NCI-H146 treated with DMSO at 0.1 percent for 48 hours (cell line): ENCODE results near the gene COL23A1.

Experiments
- DNase-seq: peaks from one replicate; lab custom pipeline; 2025; ENCODE audit not compliant: unreplicated experiment; lab: John Stamatoyannopoulos, UW

The COL23A1 gene

GRCh38 chr5:178348356-178349074 lies 241.7 kb downstream of the COL23A1 start:
- DNase-seq = no peak

GRCh38 chr5:178347956-178348355 lies 242.2 kb downstream of the COL23A1 start:
- DNase-seq = no peak

DNA sequence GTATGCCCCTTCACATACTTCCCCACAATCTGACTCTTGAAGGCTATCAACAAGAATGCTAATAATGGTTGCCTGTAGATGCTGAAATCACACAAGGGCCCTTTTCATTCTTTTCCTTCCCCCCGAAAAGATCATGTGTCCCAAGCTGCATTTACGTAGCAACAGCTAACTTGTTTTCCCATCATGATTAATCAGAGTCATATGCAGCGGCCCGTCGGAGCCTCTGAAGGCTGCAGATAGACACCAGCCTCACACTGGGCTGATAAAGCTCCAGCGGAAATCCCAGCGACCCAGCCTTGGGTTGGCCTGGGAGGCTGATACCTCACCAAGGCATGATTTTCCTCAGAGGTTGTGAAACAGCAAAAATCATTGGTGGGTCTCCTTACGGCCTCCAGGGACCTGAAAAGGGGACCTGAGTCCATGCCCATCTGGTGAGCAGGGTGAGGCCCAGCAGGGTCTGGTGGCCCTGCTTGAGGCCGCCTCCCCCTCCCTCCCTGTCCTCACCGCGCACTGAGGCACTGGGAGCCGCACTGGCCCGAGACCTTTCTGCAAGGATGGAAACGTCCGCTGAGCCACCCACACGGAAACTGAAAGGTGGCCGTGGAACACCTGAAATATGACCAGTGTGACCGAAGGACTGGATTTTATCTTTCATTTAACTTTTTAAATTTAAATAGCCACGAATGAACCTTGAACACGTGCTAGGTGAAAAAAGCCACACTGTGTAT lies 243.4 kb downstream of the COL23A1 start:
- DNase-seq = no peak

DNA sequence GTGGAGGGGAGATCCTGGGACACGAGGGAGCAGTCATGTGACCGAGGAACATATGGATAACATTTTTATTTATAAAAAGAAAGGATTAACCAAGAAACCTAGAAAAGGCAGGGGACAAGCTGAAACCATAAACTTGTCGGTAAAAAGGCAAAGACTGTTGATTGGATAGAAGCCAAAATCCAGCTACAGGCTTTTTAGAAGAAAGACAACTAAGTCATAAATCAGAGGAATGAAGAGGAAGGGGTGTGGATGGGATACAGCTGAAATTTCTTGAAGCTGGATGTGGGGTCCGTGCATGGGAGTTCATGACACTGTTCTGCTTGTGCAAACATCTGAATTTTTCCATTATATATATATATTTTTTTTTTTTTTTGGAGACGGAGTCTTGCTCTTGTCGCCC lies 246.9 kb downstream of the COL23A1 start:
- no peak for DNase-seq

- no peak for DNase-seq
Measured at GRCh38 chr5:178341851-178342140, 248.4 kb downstream of the COL23A1 start.

GRCh38 chr5:178341091-178341850 lies 248.9 kb downstream of the COL23A1 start:
- no peak for DNase-seq

GRCh38 chr5:178340637-178341036 lies 249.6 kb downstream of the COL23A1 start:
- no peak for DNase-seq

- no peak for DNase-seq
Measured at GRCh38 chr5:178340187-178340586, 250.0 kb downstream of the COL23A1 start.

GRCh38 chr5:178339272-178339671 lies 250.9 kb downstream of the COL23A1 start:
- no peak for DNase-seq

GRCh38 chr5:178338750-178339144 lies 251.4 kb downstream of the COL23A1 start:
- DNase-seq = no peak

- DNase-seq = no peak
Measured at GRCh38 chr5:178338126-178338749, 252.0 kb downstream of the COL23A1 start.

- no peak for DNase-seq
Measured at GRCh38 chr5:178337334-178337741, 252.9 kb downstream of the COL23A1 start.

- no peak for DNase-seq
Measured at GRCh38 chr5:178336889-178337288, 253.3 kb downstream of the COL23A1 start.

DNA sequence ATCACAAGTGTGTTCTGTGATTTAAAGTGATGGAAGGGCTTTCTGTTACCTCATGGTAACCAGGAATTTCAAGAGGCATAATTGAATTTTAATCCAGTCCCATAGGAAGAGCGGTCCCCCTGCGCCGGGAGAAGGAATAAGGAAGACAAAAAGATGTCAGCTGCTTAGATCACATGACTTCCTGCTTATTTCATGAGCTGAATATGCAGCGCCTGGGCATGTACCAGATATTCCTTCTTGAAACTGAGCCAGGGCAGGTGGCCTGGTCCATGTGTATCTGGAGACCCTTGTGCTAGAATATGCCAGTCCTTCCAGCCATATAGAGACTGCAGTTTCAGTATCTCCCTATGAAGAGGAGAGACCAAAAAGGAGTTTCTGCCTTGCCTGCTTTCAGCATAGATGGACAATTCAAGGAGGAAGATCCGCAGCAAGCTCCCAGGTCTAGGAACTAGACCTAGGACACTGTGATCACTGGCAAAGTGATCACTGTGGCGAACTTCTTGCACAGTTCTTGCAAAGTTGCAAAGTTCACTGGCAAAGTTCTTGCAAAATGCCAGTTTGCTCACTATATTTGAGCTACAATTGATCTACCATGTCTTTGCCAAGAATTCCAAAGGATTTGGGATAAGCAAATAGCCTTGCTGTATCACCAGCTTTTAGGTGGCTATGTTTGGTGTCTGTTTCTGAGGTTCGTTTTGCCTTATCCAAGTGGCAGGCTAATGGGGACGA lies 254.7 kb downstream of the COL23A1 start:
- DNase-seq = no peak

DNA sequence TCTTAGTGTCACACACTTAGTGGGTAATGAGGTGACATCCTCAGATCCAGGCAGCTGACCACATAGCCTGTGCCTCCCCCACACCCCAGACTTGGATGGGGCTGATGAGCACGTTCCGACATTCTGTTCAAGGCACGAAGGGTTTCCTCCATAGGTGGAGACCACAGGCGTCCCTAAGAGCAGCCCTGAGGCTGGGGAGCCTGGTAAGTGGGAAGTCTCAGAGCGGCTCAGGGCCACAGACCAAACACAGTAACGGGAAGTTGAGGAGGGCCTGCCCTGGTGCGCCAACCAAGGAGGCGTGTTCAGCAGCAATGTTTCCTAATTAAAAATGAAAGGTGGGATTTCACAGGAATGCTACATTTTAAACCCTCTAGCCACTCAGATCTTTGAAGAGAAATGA lies 255.3 kb downstream of the COL23A1 start:
- no peak for DNase-seq

- DNase-seq = no peak
Measured at GRCh38 chr5:178333821-178334481, 256.2 kb downstream of the COL23A1 start.

DNA sequence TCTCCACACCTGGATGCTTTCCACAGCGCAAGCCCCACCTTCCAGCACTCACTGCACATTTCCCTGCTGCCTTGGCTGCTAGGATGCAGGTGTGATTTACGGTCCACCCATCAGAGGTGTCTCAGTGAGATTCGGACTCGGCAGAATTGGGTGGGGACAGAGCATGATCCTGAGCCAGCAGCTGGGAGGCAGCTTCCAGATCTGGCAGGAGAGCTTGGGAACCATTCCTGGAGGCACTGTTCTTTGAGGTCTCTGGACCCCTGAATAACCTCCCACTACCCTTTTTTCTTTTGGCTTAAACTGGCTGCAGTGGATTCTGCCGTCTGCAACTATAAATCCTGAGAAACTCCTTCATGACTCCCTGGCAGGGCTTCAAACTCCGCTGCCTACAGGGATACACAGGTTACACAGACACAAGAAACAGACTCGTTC lies 258.0 kb downstream of the COL23A1 start:
- DNase-seq = no peak

DNA sequence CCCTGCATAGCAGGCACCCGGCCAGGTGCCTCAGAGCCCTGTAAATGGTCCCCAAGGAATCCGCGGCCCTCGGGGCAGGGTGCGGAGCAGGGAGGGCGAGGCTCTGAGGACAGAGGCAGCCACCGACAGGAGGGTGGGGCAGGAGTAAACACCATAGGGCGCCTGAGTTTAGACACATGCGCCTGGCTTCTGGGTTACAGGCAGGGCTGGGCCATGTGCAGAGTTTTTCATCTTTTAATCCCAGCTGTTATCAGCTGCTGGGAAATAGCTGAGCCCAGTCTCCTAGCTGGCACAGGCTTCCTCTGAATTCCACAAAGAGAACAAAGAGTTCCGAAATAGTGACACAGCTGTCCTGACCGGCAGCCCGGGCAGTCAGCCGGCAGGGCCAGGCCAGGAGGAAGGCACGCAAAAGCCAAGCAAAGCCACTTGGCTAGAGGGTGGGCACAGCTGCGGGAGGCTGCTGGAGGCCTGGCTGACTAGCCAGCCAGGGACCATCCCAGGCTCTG lies 258.6 kb downstream of the COL23A1 start:
- no peak for DNase-seq

- no peak for DNase-seq
Measured at GRCh38 chr5:178330791-178331404, 259.3 kb downstream of the COL23A1 start.
